H1 (cell line): ENCODE results near the gene CCDC12. TPM values are rescaled to one million over a fixed set of nuclear protein-coding genes. Genes with fewer than 3 reads are reported as not detected.

Experiments
- BRCA1 ChIP-seq: IDR thresholded peaks from 2 replicates; pipeline ENCODE4 v1.6.1; 2012; ENCODE audit warnings: low read depth, low read length, improper control_type of control experiment
- CBX5 ChIP-seq: fragments of 300-800, 300-1000 bp; sonication (generic); IDR thresholded peaks from 2 replicates; pipeline ENCODE4 v1.7.1; 2016; ENCODE audit warnings: antibody characterized with exemption, low read length, low read depth
- CEBPB ChIP-seq: IDR thresholded peaks from 2 replicates; pipeline ENCODE4 v1.6.1; 2012; ENCODE audit warnings: low read depth, low read length
- POLR2AphosphoS5 ChIP-seq: IDR thresholded peaks from 2 replicates; pipeline ENCODE4 v1.6.1; 2011; ENCODE audit warnings: low read depth, low read length
- RAD21 ChIP-seq, 2 experiments: IDR thresholded peaks in 1 of 2; conservative IDR thresholded peaks in 1 of 2; 2 replicates each; pipeline ENCODE4 v1.6.1; 2011; ENCODE audit warnings: low read depth in 2 of 2, low read length in 2 of 2, improper control_type of control experiment in 1 of 2, inconsistent platforms in 1 of 2, mild to moderate bottlenecking in 1 of 2, moderate library complexity in 1 of 2
- RBBP5 ChIP-seq: IDR thresholded peaks from 2 replicates; pipeline ENCODE4 v1.7.1; 2012; ENCODE audit warnings: low read depth, mild to moderate bottlenecking, inconsistent platforms, low read length, moderate library complexity, borderline replicate concordance
- SP4 ChIP-seq: IDR thresholded peaks from 2 replicates; pipeline ENCODE4 v1.6.1; 2012; ENCODE audit warnings: low read length, inconsistent platforms
- TAF1 ChIP-seq: IDR thresholded peaks from 2 replicates; pipeline ENCODE4 v1.6.1; 2011; ENCODE audit warnings: mild to moderate bottlenecking, low read depth, low read length
- TCF12 ChIP-seq: IDR thresholded peaks from 2 replicates; pipeline ENCODE4 v1.6.1; 2011; ENCODE audit warnings: low read depth, mild to moderate bottlenecking, low read length
- TEAD4 ChIP-seq: IDR thresholded peaks from 2 replicates; pipeline ENCODE4 v1.6.1; 2012; ENCODE audit warnings: low read depth, low read length, inconsistent platforms, mixed read lengths
- polyA plus RNA-seq, 7 experiments: library from polyadenylated mRNA; depleted of rRNA in 3 of 7; stranded (reverse) in 5 of 7; unstranded in 2 of 7; fragments of >200 nt in 5 of 7; fragments of 200-250 nt in 2 of 7; gene quantifications; 1 replicate in 5 of 7; 2 replicates in 1 of 7; 4 replicates in 1 of 7; pipeline versions ENCODE4 v1.2.1 to v1.2.3, GENCODE V29; 2011 to 2013; ENCODE audit warnings: missing spikeins in 2 of 7, mixed read lengths in 2 of 7
- total RNA-seq: library from RNA; stranded (reverse); fragmentation: NEBNext Ultra II Directional; extraction: Animal tissue kit (Norgen Biotek cat#: 25700); gene quantifications from 2 replicates; pipeline ENCODE4 v1.2.1, GENCODE V29; 2021

The CCDC12 gene
- total and polyA plus RNA-seq, 2 of the 8 experiments (the other 6 are each of a cell fraction or from before 2014, with no cell fraction given), result 29.5 to 41.3 TPM

DNA sequence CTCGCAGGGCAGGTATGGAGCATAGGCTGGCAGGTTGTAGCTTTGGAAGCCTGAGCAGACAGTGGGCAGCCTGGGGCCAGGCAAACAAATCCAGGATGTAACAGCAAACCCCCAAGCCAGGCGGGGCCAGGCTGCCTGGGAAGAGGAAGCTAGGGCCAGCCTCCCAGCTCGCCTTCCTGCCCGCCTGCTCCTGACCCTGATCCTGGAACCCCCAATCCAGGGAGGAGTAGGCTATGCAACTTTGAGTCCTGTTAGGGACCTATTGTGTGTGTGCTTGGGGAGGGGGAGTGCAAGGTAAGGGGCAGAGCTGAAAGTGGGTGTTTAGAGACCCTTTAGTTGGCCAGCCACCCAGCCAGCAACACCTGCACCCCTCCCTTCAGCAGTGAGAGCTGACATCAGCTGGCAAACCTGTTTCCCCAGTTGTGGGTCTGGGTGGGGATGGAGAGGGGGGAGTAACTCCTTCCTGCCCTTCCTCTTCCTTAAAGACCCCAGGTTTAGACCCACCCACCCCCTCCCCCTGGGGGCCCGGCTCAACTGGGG lies 5.5 kb upstream of the CCDC12 start (continued):
- no peak for TF ChIP-seq RBBP5
- TF ChIP-seq SP4, result no peak
- no peak for TF ChIP-seq TEAD4
- peak; percentile 92 for TF ChIP-seq POLR2AphosphoS5
- no peak for TF ChIP-seq TAF1
- TF ChIP-seq TCF12, result peak; percentile 97
- TF ChIP-seq CEBPB, result no peak
- peak in 1 of 2 experiments; percentile 2; a peak in 1 of 4 replicates for TF ChIP-seq RAD21 (IDR thresholded peaks at IDR 0.05 in 1 of 2, conservative IDR thresholded peaks at IDR 0.05 in 1 of 2; ENCODE audit: low read depth in 2 of 2, low read length in 2 of 2)
- no peak for TF ChIP-seq CBX5
- TF ChIP-seq BRCA1, result no peak
